Thoracic aorta (tissue), 2 donors: Measurements from ENCODE around the gene HOXB1. TPM values are rescaled to one million over a fixed set of nuclear protein-coding genes. Genes with fewer than 3 reads are reported as not detected.

Experiments
- ATAC-seq: fragments of 150-250 bp; one replicate; pipeline ENCODE4 v1.8.0; 2017; ENCODE audit warnings: low read depth; ENCODE audit not compliant: insufficient number of reproducible peaks, low FRiP score
- DNase-seq: peaks from one replicate; pipeline ENCODE4 v3.0.0-alpha.2; 2020; ENCODE audit warnings: low spot score
- H3K27ac ChIP-seq, 2 donors: fragments of 200-600 bp; sonication (generic); 1 replicate in 1 of 2; 2 replicates in 1 of 2; pipeline ENCODE4 v1.5.1; 2016; ENCODE audit warnings: mild to moderate bottlenecking in 2 of 2, moderate library complexity in 2 of 2
- H3K27me3 ChIP-seq: fragments of 200-600 bp; sonication (generic); replicated peaks from 2 replicates; pipeline ENCODE4 v1.6.0; 2016; ENCODE audit warnings: mild to moderate bottlenecking; ENCODE audit not compliant: insufficient read depth
- H3K36me3 ChIP-seq: fragments of 200-600 bp; sonication (generic); one replicate; pipeline ENCODE4 v1.5.1; 2016
- H3K4me1 ChIP-seq, 2 donors: fragments of 200-600 bp; sonication (generic); 1 replicate in 1 of 2; 2 replicates in 1 of 2; pipeline versions ENCODE4 v1.5.1 to v1.6.0; 2016; ENCODE audit warnings: low read depth in 2 of 2, mild to moderate bottlenecking in 1 of 2; ENCODE audit not compliant: control insufficient read depth in 1 of 2
- H3K4me3 ChIP-seq: fragments of 200-600 bp; sonication (generic); 2 replicates; pipeline ENCODE4 v1.5.1; 2016; ENCODE audit warnings: mild to moderate bottlenecking
- H3K9me3 ChIP-seq: fragments of 200-600 bp; sonication (generic); 2 replicates; pipeline ENCODE4 v1.5.1; 2016
- CTCF ChIP-seq: fragments of 200-600 bp; sonication (generic); IDR thresholded peaks from one replicate; pipeline ENCODE4 v1.5.1; 2019; ENCODE audit warnings: antibody characterized with exemption
- total RNA-seq, 2 donors: library from RNA; depleted of rRNA; stranded (reverse); fragments of >200 nt; gene quantifications; one replicate each; pipeline versions ENCODE4 v1.1.0 to v1.2.3, GENCODE V29; 2016

Gene HOXB1
- total RNA-seq, 2 donors from 2014 or later = not detected

- TF ChIP-seq CTCF = no peak
- Histone ChIP-seq H3K4me3 (peak overlapping the region; percentile 34), H3K4me1 (peaks cover 31 to 85% of the 10 kb centered on the region in 2 donors), H3K27me3 (no peaks in the 10 kb centered on the region), H3K27ac (peak overlapping the region; percentile 50 to 96), H3K36me3 (no peaks in the 10 kb centered on the region), H3K9me3 (no peaks in the 10 kb centered on the region)
- no peak for DNase-seq
- no peak for ATAC-seq
Observed at GRCh38 chr17:48559122-48559839, 28.5 kb upstream of the HOXB1 start.

- DNase-seq = no peak
- no peak for TF ChIP-seq CTCF
- H3K9me3 ChIP-seq = no peaks in the 10 kb centered on the region
- no peaks in the 10 kb centered on the region for H3K27me3 ChIP-seq
- H3K27ac ChIP-seq = peak overlapping the region; percentile 81 to 96
- H3K36me3 ChIP-seq = no peaks in the 10 kb centered on the region
- peaks cover 34 to 85% of the 10 kb centered on the region in 2 donors for H3K4me1 ChIP-seq
- H3K4me3 ChIP-seq = no peak overlapping the region
- no peak for ATAC-seq
Observed at GRCh38 chr17:48558831-48559121, 28.0 kb upstream of the HOXB1 start.

- Histone ChIP-seq H3K27ac (peak overlapping the region; percentile 81 to 96), H3K9me3 (no peaks in the 10 kb centered on the region), H3K4me3 (peak overlapping the region; percentile 7), H3K4me1 (peaks cover 33 to 84% of the 10 kb centered on the region in 2 donors), H3K36me3 (no peaks in the 10 kb centered on the region), H3K27me3 (no peaks in the 10 kb centered on the region)
- DNase-seq = no peak
- ATAC-seq = no peak
- no peak for TF ChIP-seq CTCF
Observed at GRCh38 chr17:48558057-48558830, 27.4 kb upstream of the HOXB1 start.

GRCh38 chr17:48556576-48557401 lies 26.0 kb upstream of the HOXB1 start:
- Histone ChIP-seq H3K27ac (peak overlapping the region; percentile 81 to 96), H3K36me3 (no peaks in the 10 kb centered on the region), H3K4me1 (peaks cover 45 to 84% of the 10 kb centered on the region in 2 donors), H3K27me3 (no peaks in the 10 kb centered on the region), H3K4me3 (peak overlapping the region; percentile 84), H3K9me3 (no peaks in the 10 kb centered on the region)
- ATAC-seq = no peak
- no peak for TF ChIP-seq CTCF
- no peak for DNase-seq

GRCh38 chr17:48556229-48556575 lies 25.4 kb upstream of the HOXB1 start:
- peak overlapping the region; percentile 84 for H3K4me3 ChIP-seq
- peaks cover 45 to 80% of the 10 kb centered on the region in 2 donors for H3K4me1 ChIP-seq
- ATAC-seq (no peak), DNase-seq (no peak)
- peak overlapping the region; percentile 81 to 96 for H3K27ac ChIP-seq
- no peak for TF ChIP-seq CTCF
- H3K9me3 ChIP-seq = no peaks in the 10 kb centered on the region
- H3K27me3 ChIP-seq = no peaks in the 10 kb centered on the region
- no peaks in the 10 kb centered on the region for H3K36me3 ChIP-seq
